ENCODE results near the gene FXYD1. TPM values are rescaled to one million over a fixed set of nuclear protein-coding genes. Genes with fewer than 3 reads are reported as not detected.

Gene FXYD1
- polyA plus RNA-seq, 1 donor from 2014 or later, result 7.1 TPM

GRCh38 chr19:35116072-35116801, 22.4 kb upstream of the FXYD1 start:
- Mint-ChIP-seq H3K36me3 (no peaks in the 10 kb centered on the region), H3K9me3 (no peaks in the 10 kb centered on the region), H3K27ac (no peak overlapping the region), H3K27me3 (peaks cover 8% of the 10 kb centered on the region), H3K4me1 (peaks cover 0 to 6% (median 3%) of the 10 kb centered on the region in 3 donors), H3K4me3 (no peak overlapping the region)

- H3K36me3 Mint-ChIP-seq, result no peaks in the 10 kb centered on the region
- H3K9me3 Mint-ChIP-seq, result no peaks in the 10 kb centered on the region
Measured at GRCh38 chr19:35117116-35117515, 21.5 kb upstream of the FXYD1 start.

GRCh38 chr19:35117799-35118198, 20.8 kb upstream of the FXYD1 start:
- Mint-ChIP-seq H3K4me3 (no peak overlapping the region), H3K27me3 (peaks cover 8% of the 10 kb centered on the region), H3K4me1 (peaks cover 0 to 6% (median 3%) of the 10 kb centered on the region in 3 donors), H3K27ac (no peak overlapping the region), H3K9me3 (no peaks in the 10 kb centered on the region), H3K36me3 (no peaks in the 10 kb centered on the region)

More at GRCh38 chr19:35117116-35117515, 21.5 kb upstream of the FXYD1 start:
- peaks cover 0 to 6% (median 3%) of the 10 kb centered on the region in 3 donors for H3K4me1 Mint-ChIP-seq
- H3K27me3 Mint-ChIP-seq, result peaks cover 8% of the 10 kb centered on the region
- H3K27ac Mint-ChIP-seq, result no peak overlapping the region
- no peak overlapping the region for H3K4me3 Mint-ChIP-seq

- no peak overlapping the region for H3K4me3 Mint-ChIP-seq
- no peak overlapping the region for H3K27ac Mint-ChIP-seq
- no peaks in the 10 kb centered on the region for H3K9me3 Mint-ChIP-seq
- H3K36me3 Mint-ChIP-seq, result no peaks in the 10 kb centered on the region
- peaks cover 5% of the 10 kb centered on the region for H3K27me3 Mint-ChIP-seq
- H3K4me1 Mint-ChIP-seq, result peaks cover 0 to 6% (median 3%) of the 10 kb centered on the region in 3 donors
Measured at GRCh38 chr19:35118268-35119020, 20.2 kb upstream of the FXYD1 start.

GRCh38 chr19:35119091-35119490, 19.5 kb upstream of the FXYD1 start:
- Mint-ChIP-seq H3K27ac (no peak overlapping the region), H3K36me3 (no peaks in the 10 kb centered on the region), H3K4me1 (peaks cover 3 to 8% (median 7%) of the 10 kb centered on the region in 3 donors), H3K27me3 (peaks cover 4% of the 10 kb centered on the region), H3K4me3 (no peak overlapping the region), H3K9me3 (no peaks in the 10 kb centered on the region)

- Mint-ChIP-seq H3K27ac (no peak overlapping the region), H3K27me3 (peaks cover under 1% of the 10 kb centered on the region), H3K4me1 (peaks cover 9 to 10% (median 9%) of the 10 kb centered on the region in 3 donors), H3K4me3 (no peak overlapping the region), H3K36me3 (no peaks in the 10 kb centered on the region), H3K9me3 (no peaks in the 10 kb centered on the region)
Measured at GRCh38 chr19:35119578-35120155, 19.0 kb upstream of the FXYD1 start.

GRCh38 chr19:35120492-35120891, 18.1 kb upstream of the FXYD1 start:
- no peak overlapping the region for H3K27ac Mint-ChIP-seq
- no peak overlapping the region for H3K4me3 Mint-ChIP-seq
- H3K4me1 Mint-ChIP-seq, result peaks cover 9 to 13% (median 9%) of the 10 kb centered on the region in 3 donors
- no peaks in the 10 kb centered on the region for H3K36me3 Mint-ChIP-seq
- H3K27me3 Mint-ChIP-seq, result no peaks in the 10 kb centered on the region
- H3K9me3 Mint-ChIP-seq, result no peaks in the 10 kb centered on the region

GRCh38 chr19:35120898-35121297, 17.7 kb upstream of the FXYD1 start:
- H3K9me3 Mint-ChIP-seq, result no peaks in the 10 kb centered on the region
- H3K36me3 Mint-ChIP-seq, result no peaks in the 10 kb centered on the region
- H3K27ac Mint-ChIP-seq, result no peak overlapping the region
- peaks cover 9 to 13% (median 9%) of the 10 kb centered on the region in 3 donors for H3K4me1 Mint-ChIP-seq
- no peak overlapping the region for H3K4me3 Mint-ChIP-seq
- H3K27me3 Mint-ChIP-seq, result no peaks in the 10 kb centered on the region

GRCh38 chr19:35122687-35123551, 15.7 kb upstream of the FXYD1 start:
- Mint-ChIP-seq H3K4me1 (peaks cover 9 to 13% (median 9%) of the 10 kb centered on the region in 3 donors), H3K27ac (no peak overlapping the region), H3K27me3 (no peaks in the 10 kb centered on the region), H3K4me3 (no peak overlapping the region), H3K9me3 (no peaks in the 10 kb centered on the region), H3K36me3 (no peaks in the 10 kb centered on the region)

- Mint-ChIP-seq H3K4me3 (peak overlapping the region; percentile 70 to 94 (median 90)), H3K9me3 (no peaks in the 10 kb centered on the region), H3K4me1 (peaks cover 9 to 13% (median 9%) of the 10 kb centered on the region in 3 donors), H3K27me3 (no peaks in the 10 kb centered on the region), H3K36me3 (no peaks in the 10 kb centered on the region), H3K27ac (peak overlapping the region in 1 of 3 donors; percentile 57)
Measured at GRCh38 chr19:35123573-35123972, 15.1 kb upstream of the FXYD1 start.

GRCh38 chr19:35124098-35125060, 14.2 kb upstream of the FXYD1 start:
- no peaks in the 10 kb centered on the region for H3K27me3 Mint-ChIP-seq
- H3K4me3 Mint-ChIP-seq, result peak overlapping the region; percentile 70 to 94 (median 90)
- H3K36me3 Mint-ChIP-seq, result no peaks in the 10 kb centered on the region
- H3K27ac Mint-ChIP-seq, result peak overlapping the region; percentile 34 to 91 (median 57)
- H3K4me1 Mint-ChIP-seq, result peaks cover 9 to 13% (median 11%) of the 10 kb centered on the region in 3 donors
- H3K9me3 Mint-ChIP-seq, result no peaks in the 10 kb centered on the region

- no peak overlapping the region for H3K4me3 Mint-ChIP-seq
Measured at GRCh38 chr19:35125270-35125717, 13.3 kb upstream of the FXYD1 start.

GRCh38 chr19:35125749-35126623, 12.6 kb upstream of the FXYD1 start:
- Mint-ChIP-seq H3K9me3 (no peaks in the 10 kb centered on the region), H3K4me1 (peaks cover 9 to 13% (median 9%) of the 10 kb centered on the region in 3 donors), H3K27ac (peak overlapping the region in 1 of 3 donors; percentile 57), H3K27me3 (no peaks in the 10 kb centered on the region), H3K4me3 (peak overlapping the region in 1 of 4 donors; percentile 18), H3K36me3 (no peaks in the 10 kb centered on the region)

More at GRCh38 chr19:35125270-35125717, 13.3 kb upstream of the FXYD1 start:
- Mint-ChIP-seq H3K4me1 (peaks cover 9 to 13% (median 11%) of the 10 kb centered on the region in 3 donors), H3K27me3 (no peaks in the 10 kb centered on the region), H3K9me3 (no peaks in the 10 kb centered on the region), H3K36me3 (no peaks in the 10 kb centered on the region), H3K27ac (peak overlapping the region in 1 of 3 donors; percentile 57)
